ENCODE data around the gene AMBRA1.
A peak's percentile ranks its signal among the peaks of the same experiment; 100 is the strongest.

AMBRA1 gene

GRCh38 chr11:46564459-46564858, 29.4 kb downstream of the AMBRA1 start:
- no peak for DNase-seq

- DNase-seq: no peak
Observed at GRCh38 chr11:46562527-46562926, 31.3 kb downstream of the AMBRA1 start.

- DNase-seq: no peak
Observed at GRCh38 chr11:46560300-46560991, 33.4 kb downstream of the AMBRA1 start.

DNA sequence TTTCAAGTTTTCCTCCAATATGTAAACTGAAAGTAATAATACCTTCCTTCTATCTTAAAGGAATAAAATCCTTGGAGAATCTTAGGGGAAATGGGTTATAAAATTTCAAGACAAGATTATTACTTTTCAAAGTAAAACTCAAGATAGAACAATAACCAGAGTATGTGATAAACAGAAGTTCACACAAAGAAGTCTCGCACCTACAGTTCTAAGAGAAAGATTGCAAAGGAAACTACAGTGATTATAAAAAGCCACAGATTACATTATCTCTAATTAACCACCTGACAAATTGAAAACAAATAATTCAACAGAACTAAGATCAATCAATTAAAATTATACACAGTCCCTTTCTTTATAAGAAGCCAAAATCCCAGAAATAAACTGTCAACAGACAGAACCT, 34.0 kb downstream of the AMBRA1 start:
- DNase-seq: no peak

- no peak for DNase-seq
Observed at GRCh38 chr11:46557684-46558151, 36.1 kb downstream of the AMBRA1 start.

GRCh38 chr11:46555267-46556054, 38.4 kb downstream of the AMBRA1 start:
- no peak for DNase-seq

DNA sequence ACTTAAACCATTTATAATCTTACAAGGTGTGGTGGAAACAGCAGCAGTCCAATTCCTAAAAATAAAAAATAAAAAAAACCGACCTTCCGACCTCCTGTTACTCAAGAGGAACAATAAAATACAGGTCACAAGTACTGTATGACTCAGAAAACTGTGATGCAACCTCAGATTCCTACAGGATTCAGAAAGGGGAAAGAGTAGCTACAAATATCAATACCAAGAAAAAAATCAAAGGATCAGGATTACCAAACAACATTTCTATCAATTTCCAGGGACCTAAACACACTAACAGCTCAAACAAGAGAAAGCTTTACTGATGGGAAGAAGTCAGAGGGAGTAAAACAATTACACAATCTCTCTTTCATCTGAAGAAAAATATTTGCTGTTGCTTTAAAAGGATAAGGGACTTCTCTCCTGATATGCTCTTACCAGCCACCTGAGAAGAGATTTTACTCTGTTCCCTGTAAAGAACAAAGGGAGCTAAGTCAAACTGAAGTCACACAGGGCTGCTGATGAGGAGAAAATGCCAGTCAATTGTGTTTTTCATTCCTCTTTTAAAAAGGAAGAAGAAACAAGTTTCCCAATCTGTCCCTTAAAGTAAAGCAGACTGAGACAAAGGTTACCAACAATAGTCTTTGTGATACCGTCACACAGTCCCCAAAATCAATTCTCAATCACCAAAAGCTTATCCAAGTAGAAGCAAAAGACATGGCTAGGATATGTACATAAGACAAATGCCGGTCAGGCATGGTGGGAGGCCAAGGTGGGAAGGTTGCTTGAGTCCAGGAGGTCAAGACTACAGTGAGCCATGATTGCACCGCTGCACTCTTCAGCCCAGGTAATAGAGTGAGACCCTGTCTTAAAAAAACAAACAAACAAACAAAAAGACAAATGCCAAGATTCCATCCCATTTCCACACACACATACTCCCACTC, 39.3 kb downstream of the AMBRA1 start:
- no peak for DNase-seq

GRCh38 chr11:46553814-46554212, 40.0 kb downstream of the AMBRA1 start:
- no peak for DNase-seq

- no peak for DNase-seq
Observed at GRCh38 chr11:46551261-46551660, 42.6 kb downstream of the AMBRA1 start.

DNA sequence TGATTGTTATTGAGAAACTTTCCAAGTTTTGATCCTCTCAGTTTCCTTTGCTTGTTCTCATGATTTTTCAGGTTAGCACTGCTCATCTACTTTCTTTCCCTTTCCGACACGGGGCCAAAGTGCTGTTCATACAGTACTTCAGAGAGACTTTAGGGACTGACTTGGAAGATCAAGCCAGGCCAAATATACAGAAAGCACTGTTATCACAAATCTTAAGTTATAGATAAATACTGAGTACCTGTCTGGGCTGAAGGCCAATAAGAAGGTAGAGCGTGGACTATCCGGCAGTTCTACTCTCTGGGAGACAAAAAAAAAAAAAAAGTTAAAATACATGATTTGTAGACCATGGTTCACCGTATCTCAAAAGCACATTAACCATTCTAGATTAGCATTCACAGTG, 46.2 kb downstream of the AMBRA1 start:
- no peak for DNase-seq

GRCh38 chr11:46543564-46543963, 50.3 kb downstream of the AMBRA1 start:
- no peak for DNase-seq

- peak in 1 of 2 experiments; percentile 13 for DNase-seq
Observed at GRCh38 chr11:46541593-46542371, 52.0 kb downstream of the AMBRA1 start.

- DNase-seq: no peak
Observed at GRCh38 chr11:46540807-46541206, 53.0 kb downstream of the AMBRA1 start.

DNA sequence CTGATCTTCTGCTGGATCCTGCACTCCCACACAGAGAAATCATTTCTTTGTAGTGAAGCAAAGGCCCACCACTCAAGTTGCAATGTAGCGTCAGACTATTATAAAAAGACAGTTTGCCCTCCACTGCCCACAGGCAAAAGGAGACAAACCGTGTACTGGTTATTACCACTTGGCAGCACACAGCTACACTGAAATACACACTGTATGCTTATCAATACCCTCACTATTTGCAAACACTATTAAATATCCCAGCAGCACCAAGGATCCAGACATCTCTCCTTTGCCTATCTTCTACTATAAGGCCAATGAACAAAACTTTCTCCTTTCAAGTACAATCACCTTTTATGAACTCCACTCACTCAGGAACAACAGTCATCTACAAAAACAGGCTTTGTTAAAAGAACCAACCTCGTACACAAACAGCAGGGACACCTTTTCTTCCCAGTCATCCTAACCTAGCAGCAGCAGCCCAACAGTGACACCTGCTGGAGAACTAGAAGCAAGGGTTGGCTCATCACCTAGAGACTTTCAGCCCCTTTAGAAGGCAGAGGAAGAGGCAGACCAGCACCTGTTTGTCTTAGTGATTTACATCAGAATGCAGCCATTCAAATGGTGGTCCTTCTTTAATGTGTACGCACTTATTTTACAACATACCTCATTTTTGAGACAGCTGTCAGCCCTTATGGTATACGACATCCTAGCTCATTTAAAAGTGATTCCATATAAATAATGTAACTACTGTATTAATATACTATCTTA, 56.1 kb downstream of the AMBRA1 start:
- DNase-seq: peak; percentile 84 to 85

- DNase-seq: peak in 1 of 2 experiments; percentile 28
Observed at GRCh38 chr11:46537121-46537520, 56.7 kb downstream of the AMBRA1 start.

GRCh38 chr11:46535688-46536087, 58.1 kb downstream of the AMBRA1 start:
- no peak for DNase-seq

GRCh38 chr11:46534711-46535110, 59.1 kb downstream of the AMBRA1 start:
- peak in 1 of 2 experiments; percentile 29 for DNase-seq

DNA sequence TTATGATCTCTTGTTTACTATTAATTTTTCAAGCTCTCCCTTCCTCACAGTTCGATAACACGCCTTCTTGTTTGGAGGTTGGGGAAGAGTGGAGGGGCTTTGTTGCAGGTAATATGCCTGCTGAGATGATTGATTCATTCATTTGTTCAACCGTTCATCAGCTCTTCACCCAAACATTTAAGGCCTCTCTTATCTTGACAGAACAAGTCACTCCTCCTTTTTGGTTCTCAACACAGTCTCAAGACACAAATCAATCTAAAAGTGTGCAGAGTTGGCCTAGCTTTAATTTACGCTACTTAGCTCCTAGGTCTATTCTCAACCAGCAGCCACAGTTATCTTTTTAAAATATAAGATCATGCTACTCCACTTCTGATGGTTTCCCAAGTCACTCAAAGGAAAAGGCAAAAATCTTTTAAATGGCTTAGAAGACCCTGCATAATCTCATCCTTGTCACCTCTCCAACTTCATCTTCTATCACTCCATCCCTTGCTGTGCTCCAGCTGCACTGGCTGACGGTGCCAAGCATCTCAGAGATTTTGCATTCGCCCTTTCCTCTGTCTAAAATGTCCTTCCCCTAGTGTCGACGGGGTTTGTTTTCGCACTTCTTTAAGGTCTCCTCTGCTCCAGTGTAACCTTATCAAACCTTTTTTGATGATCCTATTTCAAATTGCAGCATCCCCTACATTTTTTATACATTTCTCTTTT, 60.3 kb downstream of the AMBRA1 start:
- DNase-seq: no peak

- no peak for DNase-seq
Observed at GRCh38 chr11:46529928-46530574, 63.8 kb downstream of the AMBRA1 start.

Measured in NCI-H524 (cell line).